Erythroblast (primary cell): ENCODE measurements around the gene SLC35D3.
"Not testable (repeated sequence)": the region's sequence is repeated elsewhere in the genome, so short reads cannot be mapped to it uniquely, and the experiment has no call there.

Source experiments
- GATA1 ChIP-seq: IDR thresholded peaks from 2 replicates; pipeline ENCODE4 v1.6.1; 2011; ENCODE audit warnings: low read depth, mild to moderate bottlenecking, control low read depth, low read length, moderate library complexity
- POLR2A ChIP-seq: IDR thresholded peaks from 2 replicates; pipeline ENCODE4 v1.6.1; 2011; ENCODE audit warnings: mild to moderate bottlenecking, low read length

- not testable (repeated sequence) for TF ChIP-seq POLR2A, GATA1
These were observed 51.7 kb downstream of the SLC35D3 start for GRCh38 chr6:136973781-136974180.
